Body of pancreas (tissue), 4 donors: ENCODE results near the gene PCDHGB6. TPM values are rescaled to one million over a fixed set of nuclear protein-coding genes. Genes with fewer than 3 reads are reported as not detected.
"Not testable (repeated sequence)": the region's sequence is repeated elsewhere in the genome, so short reads cannot be mapped to it uniquely, and the experiment has no call there.

Experiments
- ATAC-seq: fragments of 150-250 bp; one replicate; pipeline ENCODE4 v1.9.1; 2016
- DNase-seq, 4 donors: peaks; one replicate each; pipeline ENCODE4 v3.0.0-alpha.2; 2019
- H3K27ac ChIP-seq, 4 donors: fragments of 200-600 bp; sonication (generic); 1 replicate in 3 of 4; 2 replicates in 1 of 4; pipeline versions ENCODE4 v1.5.1 to v1.6.1; 2016 to 2019; ENCODE audit warnings: mild to moderate bottlenecking in 1 of 4, mixed read lengths in 1 of 4, moderate library complexity in 1 of 4
- H3K27me3 ChIP-seq, 2 donors: fragments of 200-600 bp; sonication (generic); one replicate each; pipeline ENCODE4 v1.6.0; 2016; ENCODE audit warnings: mild to moderate bottlenecking in 1 of 2
- H3K36me3 ChIP-seq, 2 donors: fragments of 200-600 bp; sonication (generic); replicated peaks in 1 of 2; 2 replicates each; pipeline ENCODE4 v1.5.1; 2016; ENCODE audit warnings: low read depth in 2 of 2; ENCODE audit not compliant: insufficient read depth in 1 of 2
- H3K4me1 ChIP-seq: fragments of 200-600 bp; sonication (generic); one replicate; pipeline ENCODE4 v1.6.0; 2016
- H3K4me3 ChIP-seq, 2 donors: fragments of 200-600 bp; sonication (generic); 1 replicate in 1 of 2; 2 replicates in 1 of 2; pipeline ENCODE4 v1.5.1; 2016 to 2019
- H3K9me3 ChIP-seq, 3 donors: fragments of 200-600 bp; sonication (generic); 1 replicate in 2 of 3; 2 replicates in 1 of 3; pipeline ENCODE4 v1.5.1; 2016
- CTCF ChIP-seq, 7 experiments: fragments of 450-650 bp in 4 of 7; fragments of 200-600 bp in 3 of 7; sonication (generic) in 3 of 7; IDR thresholded peaks; one replicate each; pipeline ENCODE4 v1.5.1; 2016 to 2019; ENCODE audit warnings: antibody characterized with exemption in 7 of 7
- POLR2A ChIP-seq, 3 donors: fragments of 450-650 bp; IDR thresholded peaks; one replicate each; pipeline ENCODE4 v1.6.1; 2016; ENCODE audit warnings: antibody characterized with exemption in 3 of 3, mild to moderate bottlenecking in 2 of 3
- WGBS, 2 donors: methylation state at CpG; one replicate each; pipeline ENCODE4 v1.1.5; 2017; 5-methylcytosine and 5-hydroxymethylcytosine counted together
- intact Hi-C: fragments of 100-400 bp; cut with DNase I; formaldehyde crosslinking; loops from one replicate; pipeline ENCODE4 v1.15.1; 2023
- total RNA-seq, 2 donors: library from RNA; depleted of rRNA; stranded (reverse); fragments of >200 nt; gene quantifications; one replicate each; pipeline ENCODE4 v1.1.0, GENCODE V29; 2016

Gene PCDHGB6
- total RNA-seq, 2 donors from 2014 or later: 4.6 to 8.0 TPM

- ATAC-seq (no peak), DNase-seq (no peak)
- Histone ChIP-seq H3K4me1 (no peaks in the 10 kb centered on the region), H3K4me3 (no peak overlapping the region), H3K36me3 (no peaks in the 10 kb centered on the region), H3K9me3 (peaks cover 0 to 70% (median 7%) of the 10 kb centered on the region in 3 donors), H3K27ac (no peak overlapping the region), H3K27me3 (no peaks in the 10 kb centered on the region)
- WGBS, 2 donors: 18 to 23% methylated on average over 24 to 25 of the region's 25 CpGs
- TF ChIP-seq CTCF (IDR thresholded peaks at IDR 0.05) (no peak), POLR2A (IDR thresholded peaks at IDR 0.05) (no peak)
- intact Hi-C loops: loop anchor here (10.0 kb wide), 1 partner anchor 101 kb away; no protein-coding TSS in a partner anchor
Observed at GRCh38 chr5:141413540-141414069, 5.8 kb downstream of the PCDHGB6 start.

GRCh38 chr5:141414548-141415274 is 6.9 kb downstream of the PCDHGB6 start:
- not testable (repeated sequence) for H3K27ac ChIP-seq, H3K4me3 ChIP-seq, H3K4me1 ChIP-seq, H3K36me3 ChIP-seq, ATAC-seq, DNase-seq, H3K27me3 ChIP-seq
- intact Hi-C loops: loop anchor here (10.0 kb wide), 1 partner anchor 100 kb away; no protein-coding TSS in a partner anchor
- peaks cover 0 to 70% (median 9%) of the 10 kb centered on the region in 3 donors for H3K9me3 ChIP-seq
- 19 to 28% methylated on average over 26 to 46 of the region's 46 CpGs for WGBS, 2 donors

- H3K27ac ChIP-seq, ATAC-seq, DNase-seq, H3K4me3 ChIP-seq, H3K36me3 ChIP-seq, H3K4me1 ChIP-seq, H3K27me3 ChIP-seq: not testable (repeated sequence)
- intact Hi-C loops: loop anchor here (10.0 kb wide), 1 partner anchor 100 kb away; no protein-coding TSS in a partner anchor
- WGBS, 2 donors: 13 to 30% methylated on average over 22 to 24 of the region's 24 CpGs
- peaks cover 0 to 70% (median 8%) of the 10 kb centered on the region in 3 donors for H3K9me3 ChIP-seq
Observed at GRCh38 chr5:141415275-141415618, 7.4 kb downstream of the PCDHGB6 start.

GRCh38 chr5:141417494-141418172 is 9.8 kb downstream of the PCDHGB6 start, which contains the start of gene PCDHGB7:
Gene PCDHGB7, plus strand, starts transcription at chr5:141417677. Its CDS starts 183 bp downstream, at chr5:141417860.
- not testable (repeated sequence) for H3K4me1 ChIP-seq, H3K36me3 ChIP-seq, H3K27ac ChIP-seq, H3K27me3 ChIP-seq
- Histone ChIP-seq H3K9me3 (peaks cover 0 to 82% (median 8%) of the 10 kb centered on the region in 3 donors), H3K4me3 (peak within 1 kb of the TSS in 1 of 2 donors; percentile 4)
- peak; percentile 82 for ATAC-seq
- TF ChIP-seq CTCF (IDR thresholded peaks at IDR 0.05): peak in 6 of 7 experiments; percentile 25 to 65 (median 60)
- peak; percentile 54 to 72 (median 66) for DNase-seq
- intact Hi-C loops: loop anchor here (10.0 kb wide), 1 partner anchor 97 kb away; no protein-coding TSS in a partner anchor
- WGBS, 2 donors: 5 to 9% methylated on average over 30 to 47 of the region's 47 CpGs

GRCh38 chr5:141419074-141419880 is 11.5 kb downstream of the PCDHGB6 start:
- 17 to 30% methylated on average over 4 to 74 of the region's 74 CpGs for WGBS, 2 donors
- no peak overlapping the region for H3K4me3 ChIP-seq
- TF ChIP-seq POLR2A (IDR thresholded peaks at IDR 0.05) (no peak), CTCF (IDR thresholded peaks at IDR 0.05) (no peak)
- intact Hi-C loops: loop anchor here (10.0 kb wide), 1 partner anchor 96 kb away; no protein-coding TSS in a partner anchor
- no peak overlapping the region for H3K27ac ChIP-seq
- H3K36me3 ChIP-seq: no peaks in the 10 kb centered on the region
- H3K4me1 ChIP-seq: no peaks in the 10 kb centered on the region
- peaks cover 0 to 76% (median 11%) of the 10 kb centered on the region in 3 donors for H3K9me3 ChIP-seq
- H3K27me3 ChIP-seq: no peaks in the 10 kb centered on the region
- no peak for ATAC-seq
- DNase-seq: no peak
